Measurements from ENCODE around the gene SPATA4. TPM values are rescaled to one million over a fixed set of nuclear protein-coding genes. Genes with fewer than 3 reads are reported as not detected.

SPATA4 gene
- total RNA-seq (2022; extraction: Qiagen RNA extraction), result 0.14 to 0.32 TPM (median 0.21 TPM) in 5 replicates

GRCh38 chr4:176195184-176195978, at the start of gene SPATA4:
SPATA4 (minus strand) TSS chr4:176195585; CDS start chr4:176195562, 23 bp downstream.

Other genes with a start within 250 kb of the SPATA4 start
- gene WDR17, start 129.7 kb downstream of the SPATA4 start, total RNA-seq (2022; extraction: Qiagen RNA extraction), result 1.3 to 1.8 TPM (median 1.8 TPM) in 5 replicates
- gene ASB5, start 73.6 kb upstream of the SPATA4 start, total RNA-seq (2022; extraction: Qiagen RNA extraction), result 0.02 to 0.05 TPM (median 0.02 TPM) in 3 of 5 replicates, not detected in the others
- 24.9 to 34.5 TPM (median 31.0 TPM) in 5 replicates for gene SPCS3, start 124.4 kb upstream of the SPATA4 start, total RNA-seq (2022; extraction: Qiagen RNA extraction)

Data from A549 treated with dexamethasone at 1 μM for 4 hours (cell line).